CD4-positive, CD25-positive, alpha-beta regulatory T cell (primary cell): ENCODE results near the gene FAM131B. TPM values are rescaled to one million over a fixed set of nuclear protein-coding genes. Genes with fewer than 3 reads are reported as not detected.

ENCODE experiments used
- ATAC-seq, 2 donors: fragments of 150-1000 bp; cut with Tn5 transposase; one replicate each; pipeline ENCODE4 v1.10.0; 2021; ENCODE audit warnings: low read depth in 2 of 2, moderate number of reproducible peaks in 2 of 2, moderate library complexity in 1 of 2
- DNase-seq, 3 donors: peaks; one replicate each; pipeline versions ENCODE4 v3.0.0 to v3.0.0-alpha.2; 2012 to 2022; ENCODE audit warnings: mixed read lengths in 1 of 3
- H3K27ac ChIP-seq: one replicate; pipeline ENCODE4 v1.7.0; 2013; ENCODE audit warnings: mild to moderate bottlenecking, low read length; ENCODE audit not compliant: insufficient read depth, poor library complexity, severe bottlenecking
- H3K27me3 ChIP-seq: one replicate; pipeline ENCODE4 v1.7.0; 2013; ENCODE audit warnings: low read length; ENCODE audit not compliant: control insufficient read depth, insufficient read depth
- H3K36me3 ChIP-seq: one replicate; pipeline ENCODE4 v1.7.0; 2013; ENCODE audit warnings: mild to moderate bottlenecking, low read length, moderate library complexity; ENCODE audit not compliant: control insufficient read depth, insufficient read depth
- H3K4me1 ChIP-seq: 2 replicates; pipeline ENCODE4 v1.7.0; 2013; ENCODE audit warnings: mild to moderate bottlenecking, low read length; ENCODE audit not compliant: insufficient read depth, control insufficient read depth, poor library complexity, severe bottlenecking
- H3K4me3 ChIP-seq: one replicate; pipeline ENCODE4 v1.7.0; 2013; ENCODE audit warnings: low read depth, mild to moderate bottlenecking, low read length, moderate library complexity
- H3K9me3 ChIP-seq, 2 experiments: 1 replicate in 1 of 2; 2 replicates in 1 of 2; pipeline ENCODE4 v1.7.0; 2013; ENCODE audit warnings: low read length in 2 of 2, mild to moderate bottlenecking in 1 of 2, moderate library complexity in 1 of 2; ENCODE audit not compliant: control insufficient read depth in 2 of 2
- H3K27ac Mint-ChIP-seq, 3 donors: one replicate each; pipeline ENCODE4 v1.8.0; 2020 to 2022; ENCODE audit warnings: mild to moderate bottlenecking in 3 of 3, mixed read lengths in 3 of 3, moderate library complexity in 2 of 3
- H3K27me3 Mint-ChIP-seq: one replicate; pipeline ENCODE4 v1.8.0; 2022; ENCODE audit warnings: mild to moderate bottlenecking, mixed read lengths
- H3K36me3 Mint-ChIP-seq: one replicate; pipeline ENCODE4 v1.8.0; 2020; ENCODE audit warnings: mixed read lengths
- H3K4me1 Mint-ChIP-seq, 4 donors: one replicate each; pipeline ENCODE4 v1.8.0; 2020 to 2022; ENCODE audit warnings: mixed read lengths in 4 of 4, mild to moderate bottlenecking in 1 of 4
- H3K4me3 Mint-ChIP-seq, 4 donors: one replicate each; pipeline ENCODE4 v1.8.0; 2020 to 2022; ENCODE audit warnings: mild to moderate bottlenecking in 4 of 4, mixed read lengths in 4 of 4, moderate library complexity in 3 of 4
- H3K9me3 Mint-ChIP-seq, 7 donors: one replicate each; pipeline ENCODE4 v1.8.0; 2020 to 2022; ENCODE audit warnings: mixed read lengths in 7 of 7, mild to moderate bottlenecking in 3 of 7, moderate library complexity in 2 of 7
- polyA plus RNA-seq, 4 donors: library from polyadenylated mRNA; unstranded; fragments of 300-500 nt; fragmentation: Illumina TruSeq; gene quantifications; one replicate each; pipeline ENCODE4 v1.2.3, GENCODE V29; 2021
- total RNA-seq: library from RNA; stranded (reverse); gene quantifications from one replicate; pipeline ENCODE4 v1.2.3, GENCODE V29; 2022

The FAM131B gene
- total and polyA plus RNA-seq, 5 donors from 2014 or later: 0.14 to 0.36 (median 0.31) TPM; not detected in 1

DNA sequence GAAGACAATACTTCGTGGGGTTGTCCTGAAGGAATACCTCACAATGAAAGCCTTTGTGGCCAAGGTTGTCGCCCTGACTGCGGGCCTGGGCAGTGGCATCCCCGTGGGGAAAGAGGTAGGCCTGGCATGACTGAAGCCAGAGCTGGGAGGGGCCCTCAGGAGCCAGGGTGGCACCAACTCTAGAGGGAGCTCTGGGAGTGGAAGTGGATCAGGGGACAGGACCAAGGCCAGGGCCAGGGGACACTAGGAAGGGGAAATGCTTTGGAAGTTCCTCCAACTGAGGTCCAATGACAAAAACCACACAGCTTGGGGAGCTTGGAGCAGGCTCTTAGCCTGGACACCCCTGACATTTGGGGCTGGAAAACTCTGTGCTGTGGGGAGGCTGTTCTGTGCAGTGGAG is 40.8 kb downstream of the FAM131B start:
- Histone ChIP-seq H3K9me3 (no peaks in the 10 kb centered on the region), H3K4me1 (peaks cover 15% of the 10 kb centered on the region), H3K4me3 (no peak overlapping the region), H3K27me3 (no peaks in the 10 kb centered on the region), H3K27ac (no peak overlapping the region), H3K36me3 (no peaks in the 10 kb centered on the region)
- peaks cover 12 to 34% (median 25%) of the 10 kb centered on the region in 4 donors for H3K4me1 Mint-ChIP-seq
- H3K36me3 Mint-ChIP-seq: no peaks in the 10 kb centered on the region
- DNase-seq: no peak
- no peak overlapping the region for H3K27ac Mint-ChIP-seq
- ATAC-seq: no peak
- H3K27me3 Mint-ChIP-seq: peaks cover 6% of the 10 kb centered on the region
- no peaks in the 10 kb centered on the region for H3K9me3 Mint-ChIP-seq
- no peak overlapping the region for H3K4me3 Mint-ChIP-seq

DNA sequence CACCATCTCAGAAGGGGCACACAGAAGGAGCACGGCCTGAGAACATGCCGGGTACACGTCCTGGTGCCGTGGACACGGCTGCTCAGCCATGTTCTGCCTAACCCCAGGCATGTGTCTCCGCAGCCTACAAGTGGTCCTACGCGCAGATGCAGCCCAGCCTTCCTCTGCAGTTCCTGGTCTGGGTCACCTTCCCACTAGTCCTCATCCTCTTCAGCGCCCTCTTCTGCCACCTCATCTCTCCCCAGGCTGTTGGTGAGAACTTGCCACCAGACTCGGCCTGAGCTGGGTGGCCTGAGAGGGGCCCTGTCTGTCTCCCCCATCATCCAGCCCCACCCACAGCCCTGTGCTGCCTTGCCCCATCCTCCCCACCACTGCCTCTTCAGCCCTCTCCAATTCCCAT is 41.3 kb downstream of the FAM131B start:
- Histone ChIP-seq H3K27ac (no peak overlapping the region), H3K4me3 (no peak overlapping the region), H3K4me1 (peaks cover 15% of the 10 kb centered on the region), H3K9me3 (no peaks in the 10 kb centered on the region), H3K27me3 (no peaks in the 10 kb centered on the region), H3K36me3 (no peaks in the 10 kb centered on the region)
- DNase-seq (no peak), ATAC-seq (no peak)
- no peak overlapping the region for H3K27ac Mint-ChIP-seq
- H3K4me1 Mint-ChIP-seq: peaks cover 12 to 32% (median 25%) of the 10 kb centered on the region in 4 donors
- no peaks in the 10 kb centered on the region for H3K36me3 Mint-ChIP-seq
- no peaks in the 10 kb centered on the region for H3K9me3 Mint-ChIP-seq
- peaks cover 6% of the 10 kb centered on the region for H3K27me3 Mint-ChIP-seq
- H3K4me3 Mint-ChIP-seq: no peak overlapping the region

DNA sequence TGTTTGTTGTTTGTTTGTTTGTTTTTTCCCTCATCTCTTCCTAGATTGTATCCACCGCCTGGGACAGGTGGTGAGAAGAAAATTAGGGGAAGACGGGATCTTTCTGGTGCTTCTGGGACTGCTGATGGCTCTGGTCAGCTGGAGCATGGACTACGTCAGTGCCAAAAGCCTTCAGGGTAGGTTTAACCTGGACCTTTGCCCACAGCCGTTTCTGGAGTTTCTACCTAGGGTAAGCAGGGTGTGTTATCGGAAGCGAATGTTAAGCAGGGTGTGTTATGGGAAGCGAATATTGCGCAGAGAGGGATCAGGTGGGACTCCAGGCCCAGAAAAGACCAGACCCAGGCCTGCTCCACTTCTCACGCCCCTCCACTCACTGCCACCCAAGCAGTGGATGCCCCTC is 41.9 kb downstream of the FAM131B start:
- Histone ChIP-seq H3K36me3 (no peaks in the 10 kb centered on the region), H3K27me3 (no peaks in the 10 kb centered on the region), H3K4me3 (no peak overlapping the region), H3K27ac (no peak overlapping the region), H3K9me3 (no peaks in the 10 kb centered on the region), H3K4me1 (peaks cover 13% of the 10 kb centered on the region)
- Mint-ChIP-seq H3K4me1 (peaks cover 10 to 26% (median 21%) of the 10 kb centered on the region in 4 donors), H3K27ac (no peak overlapping the region), H3K36me3 (no peaks in the 10 kb centered on the region), H3K27me3 (peaks cover 3% of the 10 kb centered on the region), H3K9me3 (no peaks in the 10 kb centered on the region), H3K4me3 (no peak overlapping the region)
- no peak for DNase-seq
- no peak for ATAC-seq

DNA sequence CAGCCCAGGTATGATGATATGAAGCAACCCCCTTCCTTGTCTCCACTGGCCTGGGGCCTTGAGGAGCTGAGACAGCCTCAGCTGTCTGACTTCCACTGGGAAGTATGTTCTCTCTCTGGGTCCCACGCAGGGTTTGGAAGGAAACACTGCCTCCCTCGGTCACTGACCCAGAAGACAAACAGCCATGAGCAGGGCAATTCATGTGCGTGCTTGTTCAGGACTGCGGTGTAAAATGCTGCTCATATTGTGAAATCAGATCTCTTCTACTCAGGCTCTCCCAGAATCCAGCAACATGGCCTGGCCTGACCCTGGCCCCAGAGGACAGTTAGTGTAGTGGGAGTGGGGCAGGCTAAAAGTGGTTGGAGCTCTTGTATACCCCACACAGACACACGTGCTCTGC is 43.9 kb downstream of the FAM131B start:
- no peaks in the 10 kb centered on the region for H3K9me3 ChIP-seq
- no peaks in the 10 kb centered on the region for H3K27me3 ChIP-seq
- no peaks in the 10 kb centered on the region for H3K36me3 ChIP-seq
- Mint-ChIP-seq H3K4me3 (no peak overlapping the region), H3K4me1 (peaks cover 0 to 18% (median 5%) of the 10 kb centered on the region in 4 donors), H3K36me3 (no peaks in the 10 kb centered on the region), H3K27ac (peak overlapping the region in 1 of 3 donors; percentile 69), H3K9me3 (no peaks in the 10 kb centered on the region), H3K27me3 (no peaks in the 10 kb centered on the region)
- DNase-seq: no peak
- no peaks in the 10 kb centered on the region for H3K4me1 ChIP-seq
- ATAC-seq: no peak
- H3K4me3 ChIP-seq: no peak overlapping the region
- H3K27ac ChIP-seq: no peak overlapping the region

DNA sequence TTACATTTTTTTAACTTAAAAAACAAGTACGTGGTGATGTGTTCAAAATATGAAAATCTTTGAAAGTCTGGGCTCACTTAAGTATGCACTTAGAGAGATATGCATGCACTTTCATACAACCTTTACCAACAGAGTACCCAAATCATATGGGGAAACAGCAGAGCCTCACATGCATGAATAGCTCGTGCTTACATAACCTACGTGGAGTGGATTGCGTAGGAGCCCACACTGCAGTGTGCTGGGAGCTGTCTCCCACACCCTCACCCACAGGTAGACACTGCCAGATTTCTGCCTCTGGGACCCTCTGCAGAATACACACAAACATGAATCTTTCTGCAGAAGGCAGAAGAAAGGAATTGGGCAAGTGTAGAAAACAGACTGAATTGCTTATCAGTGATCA is 46.0 kb downstream of the FAM131B start:
- Mint-ChIP-seq H3K27ac (peak overlapping the region in 1 of 3 donors; percentile 49), H3K36me3 (no peaks in the 10 kb centered on the region)

DNA sequence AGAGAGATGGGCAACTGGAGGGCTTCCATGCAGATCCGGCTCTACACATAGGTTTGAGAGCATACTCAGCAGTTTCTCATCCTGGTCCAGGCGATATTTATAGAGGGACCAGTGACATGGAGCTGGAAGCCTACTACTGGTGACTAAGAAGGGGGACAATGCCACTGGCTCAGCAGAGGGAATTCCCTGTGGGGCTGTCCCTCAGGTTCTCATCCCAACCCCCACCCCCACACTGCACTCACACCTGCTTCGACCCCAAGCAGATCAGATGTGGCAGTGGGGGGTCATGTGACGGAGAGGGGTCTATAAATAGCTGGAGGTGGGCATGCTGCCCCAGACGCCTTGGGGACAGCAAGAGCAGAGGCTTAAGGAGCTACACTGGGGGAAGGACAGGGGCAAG is 46.7 kb downstream of the FAM131B start, which contains the start of gene CLCN1:
TSS of gene CLCN1 (plus strand) at position 336 of the 400 bp plus-strand sequence. CDS start 102 bp downstream, outside the sequence.
- peak within 1 kb of the TSS in 1 of 3 donors; percentile 49 for H3K27ac Mint-ChIP-seq
- H3K27ac ChIP-seq: no peak within 1 kb of the TSS
- H3K4me1 ChIP-seq: peaks cover 9% of the 10 kb centered on the region
- no peaks in the 10 kb centered on the region for H3K9me3 Mint-ChIP-seq
- no peaks in the 10 kb centered on the region for H3K9me3 ChIP-seq
- no peaks in the 10 kb centered on the region for H3K36me3 ChIP-seq
- no peaks in the 10 kb centered on the region for H3K27me3 ChIP-seq
- H3K4me3 ChIP-seq: no peak within 1 kb of the TSS
- peaks cover 2 to 34% (median 13%) of the 10 kb centered on the region in 4 donors for H3K4me1 Mint-ChIP-seq
- peak within 1 kb of the TSS in 1 of 4 donors; percentile 33 for H3K4me3 Mint-ChIP-seq
- ATAC-seq (no peak), DNase-seq (no peak)
- no peaks in the 10 kb centered on the region for H3K27me3 Mint-ChIP-seq
- no peaks in the 10 kb centered on the region for H3K36me3 Mint-ChIP-seq

More for the DNA sequence above, 46.0 kb downstream of the FAM131B start:
- Histone ChIP-seq H3K4me3 (no peak overlapping the region), H3K27me3 (no peaks in the 10 kb centered on the region), H3K27ac (no peak overlapping the region), H3K4me1 (peaks cover 1% of the 10 kb centered on the region), H3K9me3 (no peaks in the 10 kb centered on the region), H3K36me3 (no peaks in the 10 kb centered on the region)
- no peaks in the 10 kb centered on the region for H3K9me3 Mint-ChIP-seq
- ATAC-seq: no peak
- no peaks in the 10 kb centered on the region for H3K27me3 Mint-ChIP-seq
- H3K4me1 Mint-ChIP-seq: peaks cover 0 to 27% (median 6%) of the 10 kb centered on the region in 4 donors
- H3K4me3 Mint-ChIP-seq: no peak overlapping the region
- DNase-seq: no peak

DNA sequence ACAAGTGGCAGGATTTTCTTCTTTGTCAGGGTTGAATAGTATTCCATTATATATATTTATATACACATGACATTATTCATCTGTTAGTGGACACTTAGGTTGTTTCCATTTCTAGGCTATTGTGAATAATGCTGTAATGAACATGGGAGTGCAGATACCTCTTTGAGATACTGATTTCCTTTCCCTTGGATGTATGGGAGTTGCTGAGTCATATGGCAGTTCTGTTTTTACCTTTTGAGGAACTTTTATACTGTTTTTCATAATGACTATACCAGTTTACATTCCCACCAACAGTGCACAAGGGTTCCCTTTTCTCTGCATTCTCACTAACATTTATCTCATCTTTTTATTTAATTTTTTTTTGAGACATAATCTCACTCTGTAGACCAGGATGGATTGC is 48.4 kb downstream of the FAM131B start:
- H3K4me1 Mint-ChIP-seq: peaks cover 9 to 41% (median 23%) of the 10 kb centered on the region in 4 donors
- Histone ChIP-seq H3K27me3 (no peaks in the 10 kb centered on the region), H3K4me3 (no peak overlapping the region), H3K4me1 (peaks cover 19% of the 10 kb centered on the region), H3K9me3 (no peaks in the 10 kb centered on the region), H3K27ac (no peak overlapping the region), H3K36me3 (no peaks in the 10 kb centered on the region)
- H3K36me3 Mint-ChIP-seq: peaks cover 2% of the 10 kb centered on the region
- ATAC-seq: no peak
- peaks cover 0 to 2% (median 0%) of the 10 kb centered on the region in 7 donors for H3K9me3 Mint-ChIP-seq
- no peak overlapping the region for H3K4me3 Mint-ChIP-seq
- no peaks in the 10 kb centered on the region for H3K27me3 Mint-ChIP-seq
- DNase-seq: no peak
- peak overlapping the region in 1 of 3 donors; percentile 10 for H3K27ac Mint-ChIP-seq

DNA sequence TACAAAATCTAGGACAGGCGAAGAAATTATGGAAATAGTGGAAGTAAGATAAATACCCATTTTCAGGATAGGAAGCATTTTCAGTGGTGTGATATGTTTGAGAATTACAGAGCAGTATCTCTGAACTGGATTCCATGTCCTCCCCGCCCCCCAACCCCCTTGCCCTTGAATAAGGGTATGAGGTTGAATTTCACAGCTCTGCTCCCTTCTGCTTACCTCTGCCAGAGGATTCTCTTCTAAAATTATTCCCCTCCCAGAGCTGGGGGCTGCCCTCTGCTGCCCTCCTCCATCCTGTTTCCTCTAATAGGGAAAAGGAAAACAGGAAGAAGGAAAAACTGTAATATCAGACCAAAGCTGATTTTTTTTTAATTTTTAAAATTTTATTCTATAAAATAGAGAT is 53.9 kb downstream of the FAM131B start:
- DNase-seq: no peak
- Mint-ChIP-seq H3K27ac (peak overlapping the region in 2 of 3 donors; percentile 54 to 81), H3K27me3 (no peaks in the 10 kb centered on the region), H3K4me3 (peak overlapping the region in 1 of 4 donors; percentile 4), H3K9me3 (peaks cover 0 to 3% (median 0%) of the 10 kb centered on the region in 7 donors), H3K36me3 (peaks cover 45% of the 10 kb centered on the region), H3K4me1 (peaks cover 25 to 57% (median 36%) of the 10 kb centered on the region in 4 donors)
- H3K36me3 ChIP-seq: peaks cover 47% of the 10 kb centered on the region
- no peak for ATAC-seq
- no peaks in the 10 kb centered on the region for H3K27me3 ChIP-seq
- H3K9me3 ChIP-seq: no peaks in the 10 kb centered on the region
- H3K4me3 ChIP-seq: no peak overlapping the region
- no peak overlapping the region for H3K27ac ChIP-seq
- peaks cover 24% of the 10 kb centered on the region for H3K4me1 ChIP-seq
